ENCODE results near the gene BICDL2. TPM values are rescaled to one million over a fixed set of nuclear protein-coding genes. Genes with fewer than 3 reads are reported as not detected.
A peak's percentile ranks its signal among the peaks of the same experiment; 100 is the strongest.

BICDL2 gene
- total RNA-seq, 4 donors from 2014 or later, result 0.19 to 0.42 TPM; not detected in 2

DNA sequence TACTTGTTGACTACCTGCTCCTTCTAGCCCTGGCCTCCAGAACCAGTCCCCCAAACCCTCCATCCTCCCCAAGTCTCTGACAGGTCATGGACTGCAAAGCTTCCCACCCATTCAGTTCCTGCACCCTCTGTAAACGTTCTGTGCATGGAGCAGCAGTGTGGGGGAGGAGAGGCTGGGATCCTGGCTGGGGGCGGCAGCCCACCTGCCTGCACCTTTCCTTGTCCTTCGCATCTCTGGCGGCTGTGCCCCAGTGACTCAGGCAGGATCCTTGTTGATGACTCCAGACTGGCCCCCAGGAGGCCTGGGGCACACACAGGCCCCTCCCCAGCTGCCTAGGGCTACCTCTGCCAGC is 54.9 kb downstream of the BICDL2 start:
- TF ChIP-seq POLR2A (IDR thresholded peaks at IDR 0.05; ENCODE audit: low read depth) (no peak), POLR2AphosphoS5 (IDR thresholded peaks at IDR 0.05) (no peak), EP300 (IDR thresholded peaks at IDR 0.05) (no peak)
- TF ChIP-seq, protein P1, sequence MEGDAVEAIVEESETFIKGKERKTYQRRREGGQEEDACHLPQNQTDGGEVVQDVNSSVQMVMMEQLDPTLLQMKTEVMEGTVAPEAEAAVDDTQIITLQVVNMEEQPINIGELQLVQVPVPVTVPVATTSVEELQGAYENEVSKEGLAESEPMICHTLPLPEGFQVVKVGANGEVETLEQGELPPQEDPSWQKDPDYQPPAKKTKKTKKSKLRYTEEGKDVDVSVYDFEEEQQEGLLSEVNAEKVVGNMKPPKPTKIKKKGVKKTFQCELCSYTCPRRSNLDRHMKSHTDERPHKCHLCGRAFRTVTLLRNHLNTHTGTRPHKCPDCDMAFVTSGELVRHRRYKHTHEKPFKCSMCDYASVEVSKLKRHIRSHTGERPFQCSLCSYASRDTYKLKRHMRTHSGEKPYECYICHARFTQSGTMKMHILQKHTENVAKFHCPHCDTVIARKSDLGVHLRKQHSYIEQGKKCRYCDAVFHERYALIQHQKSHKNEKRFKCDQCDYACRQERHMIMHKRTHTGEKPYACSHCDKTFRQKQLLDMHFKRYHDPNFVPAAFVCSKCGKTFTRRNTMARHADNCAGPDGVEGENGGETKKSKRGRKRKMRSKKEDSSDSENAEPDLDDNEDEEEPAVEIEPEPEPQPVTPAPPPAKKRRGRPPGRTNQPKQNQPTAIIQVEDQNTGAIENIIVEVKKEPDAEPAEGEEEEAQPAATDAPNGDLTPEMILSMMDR (IDR thresholded peaks at IDR 0.05), result no peak
- no peak for DNase-seq (ENCODE audit: extremely low spot score)
- no peak overlapping the region for H3K27ac ChIP-seq (replicated peaks in 1 of 4)
- intact Hi-C loops (cut with DNase I), result no loop called here
- H3K4me1 ChIP-seq, result peaks cover 28 to 47% (median 32%) of the 10 kb centered on the region in 4 donors
- H3K36me3 ChIP-seq, result no peaks in the 10 kb centered on the region
- no peaks in the 10 kb centered on the region for H3K9me3 ChIP-seq
- no peak overlapping the region for H3K4me3 ChIP-seq
- H3K27me3 ChIP-seq, result peaks cover 0 to 34% (median 4%) of the 10 kb centered on the region in 4 donors
- WGBS, result 64% methylated on average over 3 of the region's 4 CpGs

DNA sequence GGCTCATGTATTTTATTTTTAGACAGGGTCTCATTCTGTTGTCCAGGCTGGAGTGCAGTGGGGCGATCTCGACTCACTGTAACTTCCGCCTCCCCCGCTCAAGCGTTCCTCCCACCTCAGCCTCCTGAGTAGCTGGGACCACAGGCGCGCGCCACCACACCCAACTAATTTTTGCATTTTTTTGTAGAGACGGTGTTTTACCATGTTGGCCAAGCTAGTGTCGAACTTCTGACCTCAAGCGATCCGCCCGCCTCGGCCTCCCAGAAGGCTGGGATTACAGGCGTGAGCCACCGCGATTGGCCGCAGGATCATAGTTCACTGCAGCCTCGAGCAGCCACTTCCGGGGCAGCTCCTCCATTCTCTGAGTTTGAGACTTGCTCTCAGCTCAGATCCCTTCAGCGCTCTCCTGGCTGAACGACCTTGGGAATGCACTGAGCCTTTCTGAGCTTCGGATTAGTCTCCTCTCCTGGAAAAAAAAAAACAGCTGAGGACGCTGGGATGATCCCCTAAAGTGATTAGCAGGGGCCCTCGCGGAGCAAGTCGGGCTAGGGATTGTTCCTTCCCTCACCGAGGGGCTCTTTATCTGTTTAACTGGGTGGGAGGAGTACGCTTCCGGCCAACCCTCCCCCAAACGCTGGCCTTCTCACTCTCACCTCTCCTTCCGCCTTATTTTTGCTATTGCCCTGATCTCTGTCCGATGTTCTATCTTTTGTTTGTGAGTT is 55.4 kb downstream of the BICDL2 start:
- Histone ChIP-seq H3K4me3 (peak overlapping the region; percentile 66 to 84 (median 72)), H3K27me3 (peaks cover 0 to 38% (median 4%) of the 10 kb centered on the region in 4 donors), H3K4me1 (peaks cover 28 to 47% (median 32%) of the 10 kb centered on the region in 4 donors), H3K27ac (replicated peaks in 1 of 4) (peak overlapping the region in 1 of 4 donors; percentile 80), H3K9me3 (no peaks in the 10 kb centered on the region), H3K36me3 (no peaks in the 10 kb centered on the region)
- WGBS, result 57% methylated on average over 33 of the region's 33 CpGs
- intact Hi-C loops (cut with DNase I), result no loop called here
- no peak for DNase-seq (ENCODE audit: extremely low spot score)
- TF ChIP-seq EP300 (IDR thresholded peaks at IDR 0.05), result no peak
- TF ChIP-seq POLR2A (IDR thresholded peaks at IDR 0.05; ENCODE audit: low read depth), result no peak
- no peak for TF ChIP-seq POLR2AphosphoS5 (IDR thresholded peaks at IDR 0.05)
- TF ChIP-seq, protein P1 (IDR thresholded peaks at IDR 0.05), result no peak

DNA sequence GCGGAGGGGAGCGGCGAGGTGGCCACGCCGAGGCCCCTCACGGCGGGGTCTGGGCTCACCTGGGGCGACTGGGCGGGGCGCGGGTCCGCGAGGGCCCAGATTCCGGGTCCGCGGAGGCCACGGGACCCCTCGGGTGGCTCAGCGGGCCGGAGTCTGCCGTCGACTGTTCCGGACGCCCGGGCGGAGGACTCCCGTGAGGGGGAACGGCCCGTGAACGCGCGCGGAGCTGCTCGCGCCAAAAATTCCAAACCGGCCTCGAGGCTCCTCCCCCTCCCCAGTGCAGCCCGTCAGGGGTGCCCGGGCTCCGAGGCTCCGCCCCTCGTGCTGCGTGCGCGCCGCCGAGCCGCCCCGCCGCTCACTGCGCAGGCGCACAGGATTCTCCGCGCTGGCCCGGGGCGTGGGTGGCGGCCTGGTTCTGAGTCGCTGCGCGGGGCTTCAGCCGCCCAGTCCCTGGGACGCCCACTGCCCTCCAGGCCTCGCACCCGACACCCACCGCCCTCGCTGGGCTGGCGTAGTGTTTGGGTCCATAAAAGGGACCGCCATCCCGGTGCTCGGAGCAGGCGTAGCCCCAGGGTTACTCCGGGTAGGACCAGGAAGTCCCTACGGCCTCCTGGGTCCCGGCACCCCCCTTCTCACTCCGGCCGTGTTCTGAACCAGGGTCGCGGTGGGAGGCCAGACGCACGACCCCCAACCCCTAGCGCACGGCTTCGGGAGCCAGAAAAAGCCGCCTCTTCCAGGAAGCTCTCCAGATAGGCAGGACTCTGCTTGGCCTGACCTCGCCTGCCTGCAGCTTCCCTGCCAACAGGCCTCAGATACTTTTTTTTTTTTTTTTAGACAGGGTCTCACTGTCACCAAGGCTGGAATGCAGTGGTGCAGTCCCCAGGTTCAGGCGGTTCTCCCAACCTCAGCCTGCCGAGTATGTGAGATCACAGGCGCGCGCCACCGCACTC is 56.2 kb downstream of the BICDL2 start, which contains the start of gene PKMYT1:
Gene PKMYT1 (minus strand): TSS at position 220 of the 950 bp plus-strand sequence. CDS start 789 bp downstream, outside the sequence.
- H3K36me3 ChIP-seq, result no peaks in the 10 kb centered on the region
- no peaks in the 10 kb centered on the region for H3K9me3 ChIP-seq
- peaks cover 23 to 39% (median 29%) of the 10 kb centered on the region in 4 donors for H3K4me1 ChIP-seq
- TF ChIP-seq POLR2A (IDR thresholded peaks at IDR 0.05; ENCODE audit: low read depth), result peak; percentile 94
- peak; percentile 96 to 99 for TF ChIP-seq POLR2AphosphoS5 (IDR thresholded peaks at IDR 0.05)
- TF ChIP-seq, protein P1 (IDR thresholded peaks at IDR 0.05), result peak in 1 of 3 experiments; percentile 42
- TF ChIP-seq EP300 (IDR thresholded peaks at IDR 0.05), result no peak
- H3K27ac ChIP-seq (replicated peaks in 1 of 4), result peak within 1 kb of the TSS; percentile 80 to 89 (median 86)
- peak within 1 kb of the TSS; percentile 66 to 84 (median 72) for H3K4me3 ChIP-seq
- 29% methylated on average over 18 of the region's 91 CpGs for WGBS
- H3K27me3 ChIP-seq, result peaks cover 0 to 41% (median 4%) of the 10 kb centered on the region in 4 donors
- intact Hi-C loops (cut with DNase I), result no loop called here
- peak; percentile 94 for DNase-seq (ENCODE audit: extremely low spot score)

DNA sequence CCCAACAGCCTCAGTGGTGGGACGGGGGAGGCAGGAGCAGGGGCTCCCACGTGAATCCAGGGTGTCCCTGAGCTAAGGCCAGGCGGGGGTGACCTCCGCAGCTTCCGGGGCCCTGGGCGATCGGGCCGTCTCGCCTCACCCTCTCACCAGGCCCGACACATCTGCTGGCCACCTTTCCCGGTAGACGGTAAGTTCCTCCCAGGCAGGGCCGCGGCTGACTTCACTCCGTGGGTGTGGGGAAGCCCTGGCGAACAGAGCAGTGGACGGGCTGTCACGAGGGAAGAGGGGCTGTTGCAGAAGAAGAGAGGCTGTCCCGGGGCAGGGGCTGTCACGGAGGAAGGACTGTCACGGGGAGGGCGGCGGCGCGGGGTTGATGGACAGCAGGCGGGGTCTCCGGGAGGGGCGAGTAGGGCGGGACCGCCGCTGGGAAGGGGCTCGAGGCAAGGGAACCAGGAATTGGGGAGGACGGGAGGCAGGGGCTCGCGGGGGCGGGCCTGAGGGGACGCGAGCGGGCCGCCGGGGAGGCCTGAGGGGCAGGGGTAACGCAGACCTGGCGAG is 57.0 kb downstream of the BICDL2 start:
- Histone ChIP-seq H3K36me3 (no peaks in the 10 kb centered on the region), H3K27me3 (peaks cover 0 to 43% (median 4%) of the 10 kb centered on the region in 4 donors), H3K27ac (replicated peaks in 1 of 4) (no peak overlapping the region), H3K4me3 (peak overlapping the region; percentile 66 to 84 (median 72)), H3K4me1 (peaks cover 19 to 34% (median 29%) of the 10 kb centered on the region in 4 donors), H3K9me3 (no peaks in the 10 kb centered on the region)
- no peak for DNase-seq (ENCODE audit: extremely low spot score)
- intact Hi-C loops (cut with DNase I), result no loop called here
- WGBS, result 1% methylated on average over 24 of the region's 43 CpGs
- TF ChIP-seq, protein P1 (IDR thresholded peaks at IDR 0.05), result no peak
- no peak for TF ChIP-seq EP300 (IDR thresholded peaks at IDR 0.05)
- no peak for TF ChIP-seq POLR2AphosphoS5 (IDR thresholded peaks at IDR 0.05)
- TF ChIP-seq POLR2A (IDR thresholded peaks at IDR 0.05; ENCODE audit: low read depth), result no peak

Small RNA genes lying within 50 kb of the gene (small RNA-seq; reads per million reads assigned to genes)
- gene LINC00514 (0 reads per million in 3 donors), gene RNU1-22P (0 to 0.19 (median 0) reads per million in 3 donors)

Other genes starting within 250 kb of the BICDL2 start
- gene PRSS33, start 249.4 kb downstream of the BICDL2 start, total RNA-seq, result not detected
- not detected for gene PRSS41, start 238.5 kb downstream of the BICDL2 start, total RNA-seq
- gene PRSS21, start 219.7 kb downstream of the BICDL2 start, total RNA-seq, result not detected
- not detected for gene ZG16B, start 206.6 kb downstream of the BICDL2 start, total RNA-seq
- not detected for gene PRSS22, start 178.8 kb downstream of the BICDL2 start, total RNA-seq
- 10 to 100 TPM; 41.9 to 47.2 (median 43.9) TPM for gene FLYWCH2, start 153.7 kb downstream of the BICDL2 start, total RNA-seq
- 10 to 100 TPM; 33.8 to 61.6 (median 46.8) TPM for gene FLYWCH1, start 125.0 kb downstream of the BICDL2 start, total RNA-seq
- gene KREMEN2, start 72.7 kb downstream of the BICDL2 start, total RNA-seq, result under 1 TPM in 1 of 4 donors, not detected in 3; 0.13 TPM
- 1 to 10 TPM; 2.2 to 7.5 (median 4.7) TPM for gene PAQR4, start 67.6 kb downstream of the BICDL2 start, total RNA-seq
- gene PKMYT1, start 56.5 kb downstream of the BICDL2 start, total RNA-seq, result 1 to 10 TPM in 1 of 4 donors, under 1 TPM in 1, not detected in 2; 0.57 to 2.5 TPM
- gene CLDN9, start 24.0 kb downstream of the BICDL2 start, total RNA-seq, result under 1 TPM in 3 of 4 donors, not detected in 1; 0.17 to 0.42 (median 0.32) TPM
- not detected for gene CLDN6, start 18.8 kb downstream of the BICDL2 start, total RNA-seq
- 100 to 1,000 TPM in 1 of 4 donors, 10 to 100 TPM in 3; 20.9 to 140 (median 57.5) TPM for gene TNFRSF12A, start 16.6 kb downstream of the BICDL2 start, total RNA-seq
- 100 to 1,000 TPM in 2 of 4 donors, 10 to 100 TPM in 2; 28.8 to 134 (median 72.2) TPM for gene HCFC1R1, start 13.0 kb downstream of the BICDL2 start, total RNA-seq
- 10 to 100 TPM; 14.1 to 27.9 (median 23.0) TPM for gene THOC6, start 12.9 kb downstream of the BICDL2 start, total RNA-seq
- 1 to 10 TPM in 1 of 4 donors, under 1 TPM in 3; under 0.01 to 4.5 (median 0.12) TPM for gene MMP25, start 9.6 kb upstream of the BICDL2 start, total RNA-seq
- gene IL32, start 28.7 kb upstream of the BICDL2 start, total RNA-seq, result 10 to 100 TPM; 13.7 to 40.8 (median 31.2) TPM
- not detected for gene ZSCAN10, start 62.4 kb upstream of the BICDL2 start, total RNA-seq
- gene ZNF205, start 75.6 kb upstream of the BICDL2 start, total RNA-seq, result 10 to 100 TPM; 10.6 to 25.0 (median 17.1) TPM
- gene ZNF213, start 98.1 kb upstream of the BICDL2 start, total RNA-seq, result 10 to 100 TPM in 3 of 4 donors, 1 to 10 TPM in 1; 8.4 to 18.3 (median 13.5) TPM
- not detected for gene OR1F1, start 151.3 kb upstream of the BICDL2 start, total RNA-seq
- 1 to 10 TPM; 5.8 to 8.2 (median 7.1) TPM for gene ZNF200, start 198.2 kb upstream of the BICDL2 start, total RNA-seq
- gene MEFV, start 219.7 kb upstream of the BICDL2 start, total RNA-seq, result 1 to 10 TPM; 1.2 to 4.0 (median 1.5) TPM
- 10 to 100 TPM; 31.1 to 54.3 (median 42.8) TPM for gene ZNF263, start 246.5 kb upstream of the BICDL2 start, total RNA-seq

Data from esophagus muscularis mucosa (tissue), 4 donors.